ENCODE results near the gene OR1K1. TPM values are rescaled to one million over a fixed set of nuclear protein-coding genes. Genes with fewer than 3 reads are reported as not detected.
"Not testable (repeated sequence)": the region's sequence is repeated elsewhere in the genome, so short reads cannot be mapped to it uniquely, and the experiment has no call there.

Gene OR1K1
- total RNA-seq, 1 donor, result not detected

GRCh38 chr9:122819791-122820489 lies 20.0 kb downstream of the OR1K1 start:
- DNase-seq (ENCODE audit: low read depth), result no peak
- TF ChIP-seq CTCF (IDR thresholded peaks at IDR 0.05; ENCODE audit: insufficient read depth, low read length), result no peak
- no peak overlapping the region for H3K4me3 ChIP-seq (ENCODE audit: low read depth, low read length)

GRCh38 chr9:122820490-122820845 lies 20.5 kb downstream of the OR1K1 start:
- no peak for DNase-seq (ENCODE audit: low read depth)
- no peak for TF ChIP-seq CTCF (IDR thresholded peaks at IDR 0.05; ENCODE audit: insufficient read depth, low read length)
- no peak overlapping the region for H3K4me3 ChIP-seq (ENCODE audit: low read depth, low read length)

- TF ChIP-seq CTCF (IDR thresholded peaks at IDR 0.05; ENCODE audit: insufficient read depth, low read length), result no peak
- H3K4me3 ChIP-seq (ENCODE audit: low read depth, low read length), result no peak overlapping the region
- peak; percentile 31 for DNase-seq (ENCODE audit: low read depth)
These were observed 21.5 kb downstream of the OR1K1 start for GRCh38 chr9:122821278-122821943.

- H3K4me3 ChIP-seq (ENCODE audit: low read depth, low read length), result no peak overlapping the region
- no peak for DNase-seq (ENCODE audit: low read depth)
- no peak for TF ChIP-seq CTCF (IDR thresholded peaks at IDR 0.05; ENCODE audit: insufficient read depth, low read length)
These were observed 22.1 kb downstream of the OR1K1 start for GRCh38 chr9:122822056-122822455.

- H3K4me3 ChIP-seq (ENCODE audit: low read depth, low read length), result no peak overlapping the region
- no peak for DNase-seq (ENCODE audit: low read depth)
- TF ChIP-seq CTCF (IDR thresholded peaks at IDR 0.05; ENCODE audit: insufficient read depth, low read length), result no peak
These were observed 23.0 kb downstream of the OR1K1 start for GRCh38 chr9:122822938-122823337.

- TF ChIP-seq CTCF (IDR thresholded peaks at IDR 0.05; ENCODE audit: insufficient read depth, low read length), result no peak
- peak overlapping the region; percentile 99 for H3K4me3 ChIP-seq (ENCODE audit: low read depth, low read length)
- DNase-seq (ENCODE audit: low read depth), result peak; percentile 51
These were observed 27.8 kb downstream of the OR1K1 start for GRCh38 chr9:122827761-122828093.

GRCh38 chr9:122828965-122829284 lies 29.0 kb downstream of the OR1K1 start:
- not testable (repeated sequence) for DNase-seq (ENCODE audit: low read depth)
- peak overlapping the region; percentile 99 for H3K4me3 ChIP-seq (ENCODE audit: low read depth, low read length)

Measured in fibroblast of the aortic adventitia (primary cell).